NCI-H1417 (cell line): ENCODE results near the gene SCYGR3.
"Not testable (repeated sequence)": the region's sequence is repeated elsewhere in the genome, so short reads cannot be mapped to it uniquely, and the experiment has no call there.

Experiments
- DNase-seq, 3 experiments: peaks; one replicate each; lab custom pipeline; 2025; lab: John Stamatoyannopoulos, UW

SCYGR3 gene

GRCh38 chr2:227613272-227613660, 1.4 kb downstream of the SCYGR3 start:
- DNase-seq, result no peak

DNA sequence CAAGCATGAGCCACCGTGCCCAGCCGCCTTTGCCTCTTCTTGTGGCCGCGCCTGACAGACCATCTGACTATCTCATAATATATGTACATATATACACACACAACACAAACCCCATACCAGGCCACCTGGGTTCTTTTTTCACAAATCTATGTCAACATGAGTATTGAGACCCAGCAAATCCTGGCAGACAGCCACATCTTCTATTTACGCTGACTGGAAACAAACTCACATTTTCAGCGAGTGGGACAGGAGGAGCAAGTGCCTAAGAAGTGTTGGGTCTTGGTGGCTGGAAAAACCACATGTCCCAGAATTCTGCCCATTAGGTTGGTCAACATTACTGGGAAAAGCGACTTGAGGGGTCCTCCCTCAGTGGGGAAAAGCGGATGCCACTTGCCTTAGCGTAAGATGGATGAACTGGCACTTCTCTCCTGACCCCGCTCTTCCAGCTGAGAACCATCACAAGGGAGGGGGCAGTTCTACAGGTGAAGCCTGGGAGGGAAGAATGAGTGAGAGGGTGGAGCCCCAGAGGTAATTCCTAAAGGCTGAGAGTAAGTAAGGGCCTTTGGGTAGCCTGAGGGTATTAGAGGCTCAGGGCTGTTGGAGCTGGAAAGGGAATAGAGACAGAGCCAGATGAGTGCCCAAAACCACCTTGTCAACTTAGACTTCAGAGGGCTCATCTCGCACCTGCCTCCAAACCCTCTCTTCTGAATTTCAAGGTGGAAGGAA, 1.9 kb downstream of the SCYGR3 start:
- peak in 1 of 3 experiments; percentile 22 for DNase-seq

DNA sequence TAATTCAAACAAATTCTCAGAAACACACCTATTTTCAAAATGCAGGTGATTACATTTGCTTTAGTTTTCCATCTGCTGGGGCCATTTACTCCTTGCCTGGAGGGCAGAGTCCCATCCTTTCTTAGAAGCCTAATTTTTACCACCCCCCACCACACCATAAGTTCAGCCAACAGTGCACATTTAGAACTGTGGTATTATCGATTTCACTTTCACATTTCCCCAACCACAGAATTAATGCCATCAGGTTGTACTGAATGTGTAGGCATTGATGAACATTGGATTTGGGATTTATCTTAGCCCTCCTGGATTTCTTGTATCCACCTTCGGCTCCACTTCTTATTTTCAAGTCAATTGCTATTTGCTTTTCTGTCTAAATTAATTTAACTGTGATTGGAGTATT, 4.5 kb downstream of the SCYGR3 start:
- DNase-seq, result no peak

DNA sequence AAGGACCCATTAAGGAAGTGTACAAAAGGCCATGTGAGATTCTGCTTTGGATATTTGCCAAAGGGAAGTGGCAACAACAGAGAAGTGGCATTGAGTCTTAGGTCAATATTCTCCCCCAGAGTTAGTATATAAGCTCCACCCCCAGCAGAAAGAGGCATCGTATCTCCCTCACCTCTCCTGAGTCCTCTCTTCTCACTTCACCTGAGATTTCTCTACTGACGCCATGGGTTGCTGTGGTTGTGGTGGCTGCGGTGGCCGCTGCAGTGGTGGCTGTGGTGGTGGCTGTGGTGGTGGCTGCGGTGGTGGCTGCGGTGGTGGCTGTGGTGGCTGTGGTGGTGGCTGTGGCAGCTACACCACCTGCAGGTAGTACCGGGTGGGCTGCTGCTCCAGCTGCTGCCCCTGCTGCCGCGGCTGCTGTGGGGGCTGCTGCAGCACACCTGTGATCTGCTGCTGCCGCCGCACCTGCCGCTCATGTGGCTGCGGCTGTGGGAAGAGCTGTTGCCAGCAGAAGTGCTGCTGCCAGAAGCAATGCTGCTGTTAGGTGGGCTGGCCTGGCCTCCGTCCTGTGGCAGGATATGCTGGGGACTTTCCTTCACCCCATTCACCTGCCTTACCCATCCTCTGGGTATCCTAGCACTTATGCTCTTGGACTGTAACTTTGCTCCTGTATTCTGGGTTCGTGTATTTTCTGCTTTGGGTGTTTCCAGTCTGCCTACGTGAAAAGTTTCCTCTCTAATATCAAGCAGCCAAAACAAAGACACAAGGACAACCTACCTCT, 5.9 kb downstream of the SCYGR3 start:
- peak in 1 of 3 experiments; percentile 39 for DNase-seq

- DNase-seq, result no peak
Measured at GRCh38 chr2:227607941-227608340, 6.7 kb downstream of the SCYGR3 start.

- no peak for DNase-seq
Measured at GRCh38 chr2:227606476-227606875, 8.2 kb downstream of the SCYGR3 start.

GRCh38 chr2:227602358-227602757, 12.3 kb downstream of the SCYGR3 start:
- no peak for DNase-seq

- not testable (repeated sequence) for DNase-seq
Measured at GRCh38 chr2:227598835-227599503, 15.7 kb downstream of the SCYGR3 start, which contains the start of gene SCYGR2. Gene SCYGR2 (plus strand): TSS chr2:227598893. CDS start chr2:227598893, 0 bp downstream.

- no peak for DNase-seq
Measured at GRCh38 chr2:227597998-227598397, 16.6 kb downstream of the SCYGR3 start.

GRCh38 chr2:227597036-227597435, 17.6 kb downstream of the SCYGR3 start:
- no peak for DNase-seq

GRCh38 chr2:227595797-227596196, 18.8 kb downstream of the SCYGR3 start:
- DNase-seq, result no peak

DNA sequence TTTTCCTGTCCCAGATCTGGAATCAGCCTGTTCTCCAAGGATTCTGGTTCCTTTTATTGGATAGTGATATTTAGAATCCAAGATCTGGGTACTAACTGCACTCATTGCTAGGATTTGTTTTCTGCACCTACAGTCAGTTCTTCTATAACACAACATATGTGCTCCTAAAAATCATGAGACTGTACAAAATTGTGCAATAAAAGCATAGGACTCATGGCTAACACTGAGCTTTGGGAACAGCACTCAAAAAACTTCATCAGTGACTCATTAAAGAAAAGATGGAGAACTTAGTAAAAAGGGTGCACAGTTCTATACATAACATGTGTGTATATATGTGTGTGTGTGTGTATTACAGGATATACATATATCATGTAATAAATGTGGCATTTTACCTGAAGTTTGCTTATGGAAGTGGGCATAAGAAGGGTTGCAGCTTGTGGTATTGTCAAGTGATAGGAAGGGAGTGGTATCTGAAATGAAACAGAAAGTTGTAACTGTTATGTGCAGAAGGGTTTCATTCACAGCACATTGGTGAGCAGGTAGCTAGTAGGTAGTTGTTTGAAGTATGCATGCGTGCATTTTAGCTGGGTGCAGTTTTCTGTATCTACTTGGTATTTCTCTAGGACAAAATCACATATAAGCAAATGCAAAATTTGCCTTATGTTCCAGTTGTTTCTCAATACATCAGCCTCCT, 21.8 kb downstream of the SCYGR3 start:
- DNase-seq, result no peak

GRCh38 chr2:227582369-227582768, 32.3 kb downstream of the SCYGR3 start:
- no peak for DNase-seq

DNA sequence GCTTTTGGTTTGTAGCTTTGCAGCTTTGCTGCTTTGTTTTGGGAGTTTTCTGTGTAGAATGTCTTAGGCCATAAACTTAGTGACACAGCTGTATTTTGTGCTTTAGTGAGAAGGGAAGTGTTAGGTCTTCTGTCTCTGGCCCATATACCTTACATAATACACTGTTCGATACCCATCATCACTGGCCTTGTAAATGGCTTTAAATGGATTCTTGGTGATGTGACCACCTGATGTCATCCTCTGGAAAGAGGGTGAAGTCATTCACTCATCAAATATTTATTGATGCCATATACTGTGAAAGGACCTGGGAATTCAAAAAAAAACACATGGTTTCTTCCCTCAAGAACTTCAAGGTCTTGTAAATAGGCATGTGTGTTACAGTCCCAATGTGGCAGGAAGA, 34.8 kb downstream of the SCYGR3 start:
- no peak for DNase-seq

DNA sequence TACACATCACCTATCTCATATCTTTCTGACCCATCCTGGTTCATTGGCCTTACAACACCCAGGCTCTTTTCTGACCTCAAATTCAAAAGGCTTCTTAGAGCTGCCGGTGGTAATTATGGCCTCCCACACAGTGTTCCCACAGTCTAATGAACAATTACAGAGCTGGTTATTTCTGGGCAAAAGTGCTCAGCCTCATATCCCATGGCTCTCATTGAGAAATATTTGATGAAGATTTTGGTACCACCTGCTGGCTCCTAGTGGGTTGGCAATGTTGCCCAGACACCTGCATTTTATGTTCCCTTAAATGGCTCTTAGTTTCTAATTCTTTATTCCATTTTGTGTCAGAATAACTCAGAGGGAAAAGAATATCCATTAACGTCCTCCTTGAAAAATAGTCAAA, 36.0 kb downstream of the SCYGR3 start:
- DNase-seq, result peak in 2 of 3 experiments; percentile 8 to 29

GRCh38 chr2:227577555-227577954, 37.1 kb downstream of the SCYGR3 start:
- DNase-seq, result no peak

DNA sequence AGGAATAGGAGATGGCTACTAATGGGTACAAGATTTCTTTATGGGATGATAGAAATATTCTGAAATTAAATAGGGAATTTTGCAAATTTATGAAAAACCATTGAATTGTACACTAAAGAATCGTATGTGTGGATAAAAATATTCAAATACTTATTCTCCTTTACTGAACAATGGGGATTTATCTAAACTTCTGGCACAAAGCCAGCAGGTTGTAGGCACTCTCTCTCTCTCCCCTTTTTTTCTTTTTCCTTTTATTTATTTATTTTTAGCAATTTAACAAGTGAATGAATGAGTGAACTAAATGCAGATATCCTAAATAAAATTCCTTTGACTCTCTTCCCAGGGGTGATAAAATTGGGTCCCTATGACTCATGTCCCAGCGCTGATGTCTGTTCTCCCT, 37.8 kb downstream of the SCYGR3 start:
- DNase-seq, result no peak

DNA sequence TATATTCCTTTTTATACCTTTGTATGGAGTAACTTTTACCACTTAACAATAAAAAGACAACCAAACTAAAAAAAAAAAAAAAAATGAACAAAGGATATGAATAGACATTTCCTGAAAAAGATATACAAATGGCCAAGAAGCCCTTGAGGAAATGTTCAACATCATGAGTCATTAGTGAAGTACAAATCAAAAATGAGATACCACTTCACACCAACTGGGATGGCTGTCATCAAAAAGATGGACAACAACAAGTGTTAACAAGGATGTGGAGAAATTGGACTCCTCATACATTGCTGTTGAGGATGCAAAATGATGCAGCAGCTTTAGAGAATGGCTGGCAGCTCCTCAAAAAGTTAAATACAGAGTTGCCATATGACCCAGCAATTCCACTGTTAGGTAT, 38.5 kb downstream of the SCYGR3 start:
- DNase-seq, result no peak

DNA sequence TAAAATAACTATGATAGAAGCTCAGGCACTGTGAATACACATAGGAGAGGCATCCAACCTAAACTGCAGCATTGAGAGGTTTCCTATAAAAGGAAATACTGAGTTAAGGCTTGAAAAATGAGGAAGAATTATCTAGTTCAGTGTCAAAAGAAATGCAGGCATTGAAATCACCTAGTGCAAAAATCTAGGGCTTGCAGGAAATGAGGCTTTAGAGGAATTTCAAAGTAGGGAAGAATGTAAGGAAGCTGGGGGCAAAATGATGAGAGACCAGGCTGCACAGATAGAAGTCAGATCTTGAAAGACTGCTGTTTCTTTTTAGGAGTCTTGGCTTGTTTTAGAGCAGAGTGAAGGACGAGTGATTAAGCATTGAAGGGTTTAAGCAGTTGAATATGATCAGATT, 44.0 kb downstream of the SCYGR3 start:
- no peak for DNase-seq

DNA sequence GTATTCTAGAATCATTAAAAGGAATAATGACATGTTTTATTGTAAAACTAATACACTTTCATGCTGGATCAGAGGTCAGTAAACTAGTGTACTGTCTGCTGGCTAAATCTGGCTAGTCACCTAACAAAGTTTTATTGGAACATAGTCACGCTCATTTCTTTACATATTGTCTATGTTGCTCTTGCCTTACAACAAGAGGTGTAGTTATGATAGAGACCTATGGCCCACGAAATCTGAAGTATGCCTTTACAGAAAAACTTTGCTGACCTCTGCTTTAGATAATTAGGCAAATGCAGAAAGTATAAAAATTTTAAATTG, 45.8 kb downstream of the SCYGR3 start:
- no peak for DNase-seq

DNA sequence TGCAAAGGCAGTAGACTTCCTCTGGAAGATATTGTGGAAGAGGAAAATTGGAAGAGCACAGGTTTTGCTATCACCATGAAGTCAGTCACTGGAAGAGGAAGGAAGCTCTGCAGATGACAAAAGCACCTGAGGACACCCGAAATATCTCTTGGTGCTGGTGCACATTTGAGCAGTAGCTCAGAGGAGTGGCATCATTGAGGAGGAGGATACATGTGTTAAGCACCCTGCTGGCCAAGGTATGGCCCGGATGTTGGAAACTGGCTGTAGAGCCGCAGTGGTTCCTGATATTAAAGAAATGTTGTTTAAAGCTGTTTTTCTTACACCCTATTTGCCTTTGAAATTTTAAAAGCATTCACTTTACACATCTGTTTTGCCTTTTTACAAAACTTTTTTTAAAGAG, 48.6 kb downstream of the SCYGR3 start:
- DNase-seq, result no peak

GRCh38 chr2:227565080-227565479, 49.6 kb downstream of the SCYGR3 start:
- no peak for DNase-seq
